ENCODE data around the gene NTHL1.

The NTHL1 gene

GRCh38 chr16:2062801-2063200, 15.2 kb upstream of the NTHL1 start:
- DNase-seq = no peak

DNA sequence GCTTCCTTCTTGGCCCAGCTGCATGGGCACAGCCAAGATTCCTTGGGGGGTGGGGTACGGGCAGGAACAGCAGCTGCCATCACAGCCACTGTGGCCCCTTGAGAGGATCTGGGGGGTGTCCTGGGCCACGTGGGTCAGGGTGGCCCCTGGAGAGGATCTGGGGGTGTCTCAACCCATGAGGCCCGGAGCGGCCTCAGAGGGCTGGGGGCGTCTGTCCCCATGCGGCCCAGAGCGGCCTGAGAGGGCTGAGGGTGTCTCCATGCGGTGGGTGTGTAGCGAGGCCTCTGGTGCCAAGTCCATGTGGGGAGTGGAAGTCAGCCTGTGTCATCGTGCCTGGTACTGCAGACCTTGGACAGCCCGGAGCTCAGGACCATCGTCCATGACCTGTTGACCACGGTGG, 13.9 kb upstream of the NTHL1 start:
- no peak for DNase-seq

DNA sequence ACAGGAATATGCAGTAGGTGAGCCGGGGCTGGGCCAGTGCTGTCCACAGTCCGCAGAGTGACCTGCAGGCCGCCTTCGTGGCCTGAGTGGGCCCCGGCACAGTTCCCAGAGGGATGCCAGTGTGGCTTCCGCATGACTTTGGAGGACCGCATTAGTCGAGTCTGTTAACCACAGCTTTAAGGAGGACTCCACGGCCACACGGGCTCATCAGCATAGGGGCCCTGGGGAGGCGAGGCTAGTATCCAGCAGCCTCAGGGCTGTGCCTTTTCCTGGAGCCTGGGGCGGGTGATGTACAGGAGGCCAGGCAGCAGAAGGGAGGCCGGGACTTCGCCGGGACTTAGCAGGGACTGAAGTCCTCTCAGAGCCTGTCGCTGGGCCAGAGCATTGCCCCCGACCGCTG, 13.4 kb upstream of the NTHL1 start:
- no peak for DNase-seq

DNA sequence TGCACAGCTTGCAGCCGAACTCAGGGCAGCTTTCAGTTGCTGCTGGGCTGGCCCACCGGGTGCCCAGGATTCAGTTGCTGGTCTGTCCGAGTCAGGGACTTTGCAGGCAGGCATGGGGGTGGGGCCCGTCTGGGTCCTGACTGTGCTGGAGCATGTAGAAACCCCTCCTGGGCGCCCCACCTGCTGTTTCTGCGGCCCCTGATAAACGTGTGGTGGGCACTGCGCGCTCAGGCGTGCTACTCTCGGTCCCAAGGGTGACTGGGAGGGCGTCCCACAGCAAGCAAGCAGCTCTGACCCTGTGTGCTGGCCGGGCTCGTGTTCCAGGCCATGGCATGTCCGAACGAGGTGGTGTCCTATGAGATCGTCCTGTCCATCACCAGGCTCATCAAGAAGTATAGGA, 12.7 kb upstream of the NTHL1 start:
- no peak for DNase-seq

GRCh38 chr16:2058872-2059271, 11.2 kb upstream of the NTHL1 start:
- DNase-seq = no peak

DNA sequence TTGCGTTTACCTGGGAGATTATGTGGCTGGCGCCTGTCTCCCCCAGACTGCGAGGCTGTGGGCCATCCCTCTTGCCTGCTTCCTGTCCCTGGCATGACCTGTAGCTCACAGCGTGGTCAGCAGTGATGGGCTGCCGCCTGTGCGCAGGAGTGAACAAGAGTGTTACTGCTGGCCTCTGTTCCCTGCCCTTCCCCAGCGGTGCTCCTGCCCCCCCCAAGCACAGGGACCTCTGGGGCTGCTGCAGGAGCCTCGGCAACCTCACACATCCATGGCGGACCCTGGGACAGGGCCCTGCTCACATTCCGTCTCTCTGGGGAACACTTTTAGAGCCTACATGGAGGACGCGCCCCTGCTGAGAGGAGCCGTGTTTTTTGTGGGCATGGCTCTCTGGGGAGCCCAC, 10.8 kb upstream of the NTHL1 start:
- DNase-seq = no peak

GRCh38 chr16:2057438-2057837, 9.8 kb upstream of the NTHL1 start:
- DNase-seq = no peak

- peak; percentile 50 for DNase-seq
These were observed 9.2 kb upstream of the NTHL1 start for GRCh38 chr16:2056681-2057407.

GRCh38 chr16:2056077-2056476, 8.4 kb upstream of the NTHL1 start:
- no peak for DNase-seq

DNA sequence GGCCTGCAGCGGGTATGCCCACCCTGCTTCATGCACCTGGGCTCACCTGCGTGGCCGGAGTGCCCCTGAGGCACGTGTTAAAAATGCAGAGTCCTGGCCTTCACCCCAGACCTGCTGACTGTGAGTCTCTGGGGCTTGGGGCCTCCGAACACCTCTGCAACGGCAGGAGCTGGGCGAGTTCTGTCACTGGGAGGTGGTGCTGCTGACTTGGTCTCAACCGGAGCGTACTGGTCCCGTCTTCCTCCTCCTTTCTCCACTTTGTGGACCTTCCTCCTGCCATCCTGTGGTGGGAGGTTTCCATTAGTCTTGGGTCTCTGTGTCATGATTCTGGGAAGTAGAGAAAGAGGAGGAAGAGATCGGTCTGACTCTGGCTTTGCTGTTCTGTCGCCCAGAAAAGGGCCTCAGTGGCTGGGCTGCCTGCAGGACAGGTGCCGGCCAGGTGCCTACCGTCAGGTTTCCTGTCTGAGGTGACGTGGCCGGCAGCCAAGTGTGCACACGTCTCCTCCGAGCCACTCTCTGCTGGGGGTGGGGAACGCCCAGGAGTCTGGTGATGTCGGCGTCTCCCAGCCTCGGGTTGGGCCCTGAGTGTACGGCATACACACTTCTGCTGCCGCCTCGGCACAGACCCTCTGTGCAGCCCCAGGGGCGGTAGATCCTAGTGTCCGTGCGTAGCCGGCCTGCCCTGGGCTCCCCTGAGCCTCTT, 7.1 kb upstream of the NTHL1 start:
- DNase-seq = peak; percentile 97

- no peak for DNase-seq
These were observed 6.3 kb upstream of the NTHL1 start for GRCh38 chr16:2053897-2054296.

- no peak for DNase-seq
These were observed 5.6 kb upstream of the NTHL1 start for GRCh38 chr16:2053211-2053610.

- peak; percentile 64 for DNase-seq
These were observed 496 bp upstream of the NTHL1 start for GRCh38 chr16:2048116-2048543.

DNA sequence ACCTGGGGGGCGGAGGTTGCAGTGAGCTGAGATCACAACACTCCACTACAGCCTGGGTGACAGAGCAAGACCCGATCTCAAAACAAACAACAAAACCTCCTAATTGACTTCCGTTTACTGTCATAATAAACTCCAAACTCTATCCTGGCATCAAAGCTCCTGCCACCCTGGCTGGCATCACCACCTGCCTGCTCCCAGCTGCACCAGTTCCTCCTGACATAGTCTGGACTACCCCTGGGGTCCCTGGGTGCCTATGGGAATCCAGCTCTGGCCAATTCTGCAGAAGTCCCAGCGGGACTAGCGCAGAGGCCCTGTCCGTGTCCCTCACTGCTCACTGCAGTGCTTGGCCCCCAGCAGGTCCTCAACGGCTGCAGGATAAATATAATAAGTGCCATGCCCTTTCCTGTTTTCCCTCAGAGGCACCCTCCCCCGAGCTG, 723 bp downstream of the NTHL1 start:
- DNase-seq = peak; percentile 82

- no peak for DNase-seq
These were observed 1.4 kb downstream of the NTHL1 start for GRCh38 chr16:2045965-2046892.

- DNase-seq = no peak
These were observed 3.1 kb downstream of the NTHL1 start for GRCh38 chr16:2044541-2044940.

- peak; percentile 37 for DNase-seq
These were observed 3.8 kb downstream of the NTHL1 start for GRCh38 chr16:2043667-2044451.

- no peak for DNase-seq
These were observed 4.5 kb downstream of the NTHL1 start for GRCh38 chr16:2042986-2043666.

- peak; percentile 41 for DNase-seq
These were observed 5.3 kb downstream of the NTHL1 start for GRCh38 chr16:2042171-2042985.

DNA sequence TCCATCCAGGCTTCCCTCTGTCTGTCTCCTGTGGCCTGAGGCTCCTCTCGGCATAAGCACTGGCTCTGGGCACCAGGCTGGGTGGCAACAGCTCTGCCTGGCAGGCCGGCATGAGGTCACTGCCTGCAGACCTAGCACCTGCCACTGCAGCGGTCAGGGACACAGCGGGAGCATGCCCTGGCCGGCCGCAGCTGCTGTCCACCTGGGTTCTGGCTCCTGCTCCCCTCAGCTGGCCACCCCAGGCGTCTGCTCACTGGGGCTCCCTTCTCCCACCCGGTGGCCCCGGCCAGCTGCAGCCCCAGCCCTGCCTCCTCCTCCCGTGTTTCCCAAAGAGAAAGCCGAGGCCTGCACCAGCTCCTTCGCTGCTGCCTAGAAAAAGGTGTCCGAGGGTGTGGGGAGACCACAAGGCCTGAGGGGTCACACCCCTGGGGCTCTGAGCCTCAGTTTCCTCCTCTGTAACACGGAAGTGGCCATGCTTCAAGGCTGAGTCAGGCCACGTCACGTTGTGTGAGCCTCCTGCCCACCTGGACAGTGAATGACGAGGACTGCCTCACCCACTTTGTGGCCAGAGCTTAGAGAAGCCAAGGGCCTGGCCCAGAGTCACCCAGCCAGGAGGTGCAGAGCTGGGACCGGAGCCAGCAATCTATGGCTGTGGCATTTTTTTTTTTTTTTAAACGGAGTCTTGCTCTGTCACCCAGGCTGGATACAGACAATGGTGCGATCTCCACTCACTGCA, 6.7 kb downstream of the NTHL1 start:
- DNase-seq = no peak

All from NCI-H69 (cell line).